ENCODE data around the gene MDGA2.

The MDGA2 gene

DNA sequence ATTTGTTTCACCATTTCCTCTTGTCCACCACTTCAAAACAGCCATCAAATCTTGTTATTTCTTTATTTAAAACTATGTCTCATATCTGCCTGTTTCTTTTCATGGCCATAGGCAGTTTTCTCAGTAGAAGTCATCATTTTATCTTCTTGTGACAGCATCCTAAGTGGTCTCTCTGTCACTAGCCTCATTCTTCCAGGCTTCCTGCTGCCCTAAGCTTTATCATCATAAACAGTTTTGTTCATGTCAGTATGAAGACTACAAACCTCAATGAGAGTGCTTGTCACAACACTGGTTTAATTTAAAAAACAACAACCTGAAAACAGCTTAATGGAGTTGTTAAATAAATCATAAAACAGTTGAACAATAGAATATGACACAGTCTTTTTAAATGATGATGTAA, 636.1 kb downstream of the MDGA2 start:
- in situ Hi-C loops (cut with MboI; ENCODE audit: low pct_unique_long_range_greater_than_20kb, low sequenced_read_pairs, unreplicated experiment), result no loop called here
- DNase-seq (ENCODE audit: low spot score), result no peak
- TF ChIP-seq, protein P1, sequence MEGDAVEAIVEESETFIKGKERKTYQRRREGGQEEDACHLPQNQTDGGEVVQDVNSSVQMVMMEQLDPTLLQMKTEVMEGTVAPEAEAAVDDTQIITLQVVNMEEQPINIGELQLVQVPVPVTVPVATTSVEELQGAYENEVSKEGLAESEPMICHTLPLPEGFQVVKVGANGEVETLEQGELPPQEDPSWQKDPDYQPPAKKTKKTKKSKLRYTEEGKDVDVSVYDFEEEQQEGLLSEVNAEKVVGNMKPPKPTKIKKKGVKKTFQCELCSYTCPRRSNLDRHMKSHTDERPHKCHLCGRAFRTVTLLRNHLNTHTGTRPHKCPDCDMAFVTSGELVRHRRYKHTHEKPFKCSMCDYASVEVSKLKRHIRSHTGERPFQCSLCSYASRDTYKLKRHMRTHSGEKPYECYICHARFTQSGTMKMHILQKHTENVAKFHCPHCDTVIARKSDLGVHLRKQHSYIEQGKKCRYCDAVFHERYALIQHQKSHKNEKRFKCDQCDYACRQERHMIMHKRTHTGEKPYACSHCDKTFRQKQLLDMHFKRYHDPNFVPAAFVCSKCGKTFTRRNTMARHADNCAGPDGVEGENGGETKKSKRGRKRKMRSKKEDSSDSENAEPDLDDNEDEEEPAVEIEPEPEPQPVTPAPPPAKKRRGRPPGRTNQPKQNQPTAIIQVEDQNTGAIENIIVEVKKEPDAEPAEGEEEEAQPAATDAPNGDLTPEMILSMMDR (IDR thresholded peaks at IDR 0.05; ENCODE audit: extremely low read depth, insufficient read depth, missing control alignments), result no peak

GRCh38 chr14:47022721-47023120, 652.7 kb downstream of the MDGA2 start:
- TF ChIP-seq, protein P1 (IDR thresholded peaks at IDR 0.05; ENCODE audit: extremely low read depth, insufficient read depth, missing control alignments), result no peak

GRCh38 chr14:47020500-47020899, 654.9 kb downstream of the MDGA2 start:
- DNase-seq (ENCODE audit: low spot score), result no peak
- in situ Hi-C loops (cut with MboI; ENCODE audit: low pct_unique_long_range_greater_than_20kb, low sequenced_read_pairs, unreplicated experiment), result no loop called here
- TF ChIP-seq, protein P1 (IDR thresholded peaks at IDR 0.05; ENCODE audit: extremely low read depth, insufficient read depth, missing control alignments), result no peak

More at GRCh38 chr14:47022721-47023120, 652.7 kb downstream of the MDGA2 start:
- DNase-seq (ENCODE audit: low spot score), result no peak
- in situ Hi-C loops (cut with MboI; ENCODE audit: low pct_unique_long_range_greater_than_20kb, low sequenced_read_pairs, unreplicated experiment), result no loop called here

DNA sequence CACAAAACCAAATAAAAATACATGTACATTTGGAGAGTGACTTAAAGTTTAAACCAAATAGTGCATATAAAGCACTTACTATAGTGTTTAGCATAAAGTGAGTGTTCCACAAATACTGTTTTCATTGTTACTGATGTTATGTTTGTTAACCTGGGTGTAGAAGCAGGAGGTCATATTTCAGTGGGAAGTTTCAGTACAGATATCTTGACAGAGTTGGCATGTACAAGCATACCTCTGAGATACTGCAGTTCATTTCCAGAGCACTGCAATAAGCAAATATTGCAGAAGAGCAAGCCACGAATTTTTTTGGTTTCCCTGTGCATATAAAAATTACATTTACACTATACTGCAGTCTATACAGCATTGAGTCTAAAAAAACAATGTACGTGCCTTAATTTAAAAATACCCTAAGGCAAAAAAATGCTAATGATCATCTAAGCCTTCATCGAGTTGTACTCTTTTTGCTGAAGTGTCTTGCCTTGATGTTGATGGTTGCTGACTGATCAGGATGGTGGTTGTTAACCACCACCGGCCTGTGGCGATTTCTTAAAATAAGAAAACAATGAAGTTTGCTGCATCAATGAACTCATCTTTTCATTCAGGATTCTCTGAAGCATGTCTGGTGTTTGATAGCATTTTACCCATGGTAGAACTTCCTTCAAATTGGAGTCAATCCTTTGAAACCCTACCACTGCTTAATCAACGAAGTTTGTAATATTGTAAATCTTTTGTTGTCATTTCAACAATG, 662.7 kb downstream of the MDGA2 start:
- no peak for DNase-seq (ENCODE audit: low spot score)
- in situ Hi-C loops (cut with MboI; ENCODE audit: low pct_unique_long_range_greater_than_20kb, low sequenced_read_pairs, unreplicated experiment), result no loop called here
- TF ChIP-seq, protein P1 (IDR thresholded peaks at IDR 0.05; ENCODE audit: extremely low read depth, insufficient read depth, missing control alignments), result no peak

DNA sequence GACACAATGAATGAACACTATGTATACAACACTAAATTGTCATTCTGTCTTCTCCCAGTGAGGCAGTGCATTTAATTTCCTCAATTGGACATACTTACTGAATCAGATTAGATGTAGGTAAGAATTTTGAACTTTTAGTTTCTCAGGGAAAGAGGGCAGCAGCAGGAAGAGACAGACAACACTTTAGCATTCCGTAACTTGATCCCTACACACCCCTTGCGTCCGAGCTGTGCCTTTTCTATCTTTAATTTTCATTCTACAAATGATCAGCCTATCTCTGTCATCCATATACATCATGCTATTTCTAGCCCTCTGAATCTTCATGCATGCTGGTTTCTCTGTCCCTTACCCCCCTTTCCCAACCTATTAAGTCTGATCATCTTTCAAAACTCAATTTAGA, 665.8 kb downstream of the MDGA2 start:
- TF ChIP-seq, protein P1 (IDR thresholded peaks at IDR 0.05; ENCODE audit: extremely low read depth, insufficient read depth, missing control alignments), result no peak
- DNase-seq (ENCODE audit: low spot score), result no peak
- in situ Hi-C loops (cut with MboI; ENCODE audit: low pct_unique_long_range_greater_than_20kb, low sequenced_read_pairs, unreplicated experiment), result no loop called here

GRCh38 chr14:47008732-47009131, 666.7 kb downstream of the MDGA2 start:
- no peak for DNase-seq (ENCODE audit: low spot score)
- TF ChIP-seq, protein P1 (IDR thresholded peaks at IDR 0.05; ENCODE audit: extremely low read depth, insufficient read depth, missing control alignments), result no peak
- in situ Hi-C loops (cut with MboI; ENCODE audit: low pct_unique_long_range_greater_than_20kb, low sequenced_read_pairs, unreplicated experiment), result no loop called here
